H1 (cell line): ENCODE measurements around the gene PATJ. TPM values are rescaled to one million over a fixed set of nuclear protein-coding genes. Genes with fewer than 3 reads are reported as not detected.

Experiments
- CTBP2 ChIP-seq: IDR thresholded peaks from 2 replicates; pipeline ENCODE4 v1.7.0; 2011; ENCODE audit warnings: borderline replicate concordance, mild to moderate bottlenecking, moderate library complexity, mixed read lengths, low read length; ENCODE audit not compliant: insufficient read depth, insufficient read length
- EGR1 ChIP-seq: IDR thresholded peaks from 2 replicates; pipeline ENCODE4 v1.6.1; 2011; ENCODE audit warnings: low read depth, low read length, borderline replicate concordance
- NANOG ChIP-seq: IDR thresholded peaks from 2 replicates; pipeline ENCODE4 v1.6.1; 2011; ENCODE audit warnings: low read length, low read depth, mild to moderate bottlenecking, inconsistent platforms; ENCODE audit not compliant: insufficient read depth, poor library complexity, severe bottlenecking
- RFX5 ChIP-seq: IDR thresholded peaks from 2 replicates; pipeline ENCODE4 v1.6.1; 2011; ENCODE audit warnings: low read depth, low read length, improper control_type of control experiment, borderline replicate concordance
- RNF2 ChIP-seq: fragments of 200-900, 300-1000 bp; sonication (generic); IDR thresholded peaks from 2 replicates; pipeline ENCODE4 v1.7.1; 2016; ENCODE audit warnings: borderline replicate concordance, low read depth, mild to moderate bottlenecking, antibody characterized with exemption, low read length; ENCODE audit not compliant: poor library complexity, severe bottlenecking; ENCODE audit errors: missing control alignments
- SIN3A ChIP-seq, 2 experiments: IDR thresholded peaks in 1 of 2; conservative IDR thresholded peaks in 1 of 2; 2 replicates each; pipeline ENCODE4 v1.6.1; 2011 to 2012; ENCODE audit warnings: low read length in 2 of 2, improper control_type of control experiment in 1 of 2, low read depth in 1 of 2, mild to moderate bottlenecking in 1 of 2
- YY1 ChIP-seq: IDR thresholded peaks from 2 replicates; pipeline ENCODE4 v1.6.1; 2011; ENCODE audit warnings: low read depth, mild to moderate bottlenecking, low read length
- polyA plus RNA-seq, 7 experiments: library from polyadenylated mRNA; depleted of rRNA in 3 of 7; stranded (reverse) in 5 of 7; unstranded in 2 of 7; fragments of >200 nt in 5 of 7; fragments of 200-250 nt in 2 of 7; gene quantifications; 1 replicate in 5 of 7; 2 replicates in 1 of 7; 4 replicates in 1 of 7; pipeline versions ENCODE4 v1.2.1 to v1.2.3, GENCODE V29; 2011 to 2013; ENCODE audit warnings: missing spikeins in 2 of 7, mixed read lengths in 2 of 7
- total RNA-seq: library from RNA; stranded (reverse); fragmentation: NEBNext Ultra II Directional; extraction: Animal tissue kit (Norgen Biotek cat#: 25700); gene quantifications from 2 replicates; pipeline ENCODE4 v1.2.1, GENCODE V29; 2021

Gene PATJ
- total and polyA plus RNA-seq, 2 of the 8 experiments (the other 6 are each of a cell fraction or from before 2014, with no cell fraction given), result 8.2 to 55.6 TPM

DNA sequence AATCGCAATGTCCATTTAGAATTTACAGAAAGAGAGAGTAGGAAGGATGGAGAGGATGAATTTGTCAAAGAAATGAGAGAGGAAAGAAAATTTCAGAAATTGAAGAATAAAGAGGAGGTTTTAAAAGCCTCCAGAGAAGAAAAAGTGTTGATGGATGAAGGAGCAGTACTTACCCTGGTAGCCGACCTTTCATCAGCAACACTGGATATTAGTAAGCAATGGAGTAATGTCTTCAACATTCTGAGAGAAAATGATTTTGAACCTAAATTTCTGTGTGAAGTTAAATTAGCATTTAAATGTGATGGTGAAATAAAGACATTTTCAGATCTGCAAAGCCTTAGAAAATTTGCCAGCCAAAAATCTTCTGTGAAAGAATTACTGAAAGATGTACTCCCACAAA is 464.9 kb downstream of the PATJ start (continued):
- TF ChIP-seq SIN3A (conservative IDR thresholded peaks at IDR 0.05 in 1 of 2, IDR thresholded peaks at IDR 0.05 in 1 of 2; ENCODE audit: low read depth in 1 of 2, low read length in 2 of 2), result no peak
- no peak for TF ChIP-seq EGR1
- TF ChIP-seq RNF2, result no peak
- TF ChIP-seq NANOG, result no peak
- no peak for TF ChIP-seq RFX5
- no peak for TF ChIP-seq CTBP2
- no peak for TF ChIP-seq YY1
